Breast epithelium (tissue), 3 donors: ENCODE results near the gene TIGD1.

Experiments
- CTCF ChIP-seq, 3 donors: fragments of 450-650 bp; IDR thresholded peaks; one replicate each; pipeline ENCODE4 v1.5.1; 2016 to 2017; ENCODE audit warnings: antibody characterized with exemption in 3 of 3, mild to moderate bottlenecking in 3 of 3, moderate library complexity in 3 of 3
- POLR2AphosphoS5 ChIP-seq, 3 donors: sonication (generic); formaldehyde crosslinking; IDR thresholded peaks; one replicate each; pipeline ENCODE4 v1.6.1; 2017; ENCODE audit warnings: antibody characterized with exemption in 3 of 3

GRCh38 chr2:232556426-232556825 is 6.1 kb upstream of the TIGD1 start:
- no peak for TF ChIP-seq CTCF (IDR thresholded peaks at IDR 0.05)
- TF ChIP-seq POLR2AphosphoS5 (IDR thresholded peaks at IDR 0.05), result no peak
